ENCODE measurements around the gene SORBS1. TPM values are rescaled to one million over a fixed set of nuclear protein-coding genes. Genes with fewer than 3 reads are reported as not detected.

SORBS1 gene
- total RNA-seq, 2 donors from 2014 or later: 56.8 to 79.1 TPM

- DNase-seq (no peak), ATAC-seq (no peak)
- Histone ChIP-seq H3K36me3 (replicated peaks in 1 of 2; ENCODE audit: insufficient read depth in 1 of 2, low read depth in 2 of 2) (no peaks in the 10 kb centered on the region), H3K27me3 (no peaks in the 10 kb centered on the region), H3K4me3 (no peak overlapping the region), H3K4me1 (peaks cover 56% of the 10 kb centered on the region), H3K27ac (peak overlapping the region in 1 of 4 donors; percentile 22), H3K9me3 (no peaks in the 10 kb centered on the region)
- 68 to 77% methylated on average over 3 of the region's 3 CpGs for WGBS, 2 donors
- no peak for TF ChIP-seq CTCF (IDR thresholded peaks at IDR 0.05)
- TF ChIP-seq POLR2A (IDR thresholded peaks at IDR 0.05): no peak
- intact Hi-C loops (cut with DNase I): no loop called here
These were observed 55.5 kb downstream of the SORBS1 start for GRCh38 chr10:95505641-95506040.

DNA sequence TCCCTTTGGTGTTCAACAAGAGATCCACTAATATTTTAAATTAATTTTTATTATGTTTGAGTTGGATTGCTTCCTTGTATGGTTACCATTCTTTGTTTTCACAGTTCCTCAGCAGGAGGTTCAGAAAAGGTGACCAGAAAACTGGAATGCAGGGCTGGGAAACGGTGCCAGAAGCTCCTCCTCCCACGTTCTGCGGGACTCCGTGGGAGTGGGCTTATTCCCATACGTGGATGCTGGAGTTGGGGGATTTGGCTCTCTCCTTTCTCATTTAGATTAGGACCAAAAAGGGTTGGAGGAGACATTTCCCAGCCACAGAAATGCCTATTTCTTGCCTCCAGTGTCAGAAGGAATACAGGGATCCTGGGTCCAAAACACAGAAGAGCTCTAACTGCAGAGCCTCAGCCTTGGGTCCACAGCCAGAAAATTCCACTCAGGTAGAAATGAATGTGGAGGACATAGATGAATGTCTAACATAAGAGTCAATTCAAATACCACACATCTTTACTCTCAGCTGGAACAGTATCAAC, 56.0 kb downstream of the SORBS1 start:
- H3K36me3 ChIP-seq (replicated peaks in 1 of 2; ENCODE audit: insufficient read depth in 1 of 2, low read depth in 2 of 2): no peaks in the 10 kb centered on the region
- no peak overlapping the region for H3K4me3 ChIP-seq
- H3K27me3 ChIP-seq: no peaks in the 10 kb centered on the region
- no peak for ATAC-seq
- H3K27ac ChIP-seq: peak overlapping the region in 2 of 4 donors; percentile 6 to 14
- TF ChIP-seq POLR2A (IDR thresholded peaks at IDR 0.05): no peak
- TF ChIP-seq CTCF (IDR thresholded peaks at IDR 0.05): no peak
- peaks cover 58% of the 10 kb centered on the region for H3K4me1 ChIP-seq
- intact Hi-C loops (cut with DNase I): no loop called here
- no peak for DNase-seq
- 32 to 43% methylated on average over 5 of the region's 5 CpGs for WGBS, 2 donors
- no peaks in the 10 kb centered on the region for H3K9me3 ChIP-seq

- no peak for TF ChIP-seq CTCF (IDR thresholded peaks at IDR 0.05)
- no peaks in the 10 kb centered on the region for H3K9me3 ChIP-seq
- no peak for DNase-seq
- H3K4me1 ChIP-seq: peaks cover 63% of the 10 kb centered on the region
- no peak overlapping the region for H3K4me3 ChIP-seq
- 81 to 84% methylated on average over 4 of the region's 4 CpGs for WGBS, 2 donors
- no peaks in the 10 kb centered on the region for H3K36me3 ChIP-seq (replicated peaks in 1 of 2; ENCODE audit: insufficient read depth in 1 of 2, low read depth in 2 of 2)
- no peak for ATAC-seq
- H3K27ac ChIP-seq: no peak overlapping the region
- intact Hi-C loops (cut with DNase I): no loop called here
- H3K27me3 ChIP-seq: no peaks in the 10 kb centered on the region
These were observed 56.9 kb downstream of the SORBS1 start for GRCh38 chr10:95504246-95504691.

- intact Hi-C loops (cut with DNase I): no loop called here
- Histone ChIP-seq H3K4me3 (no peak overlapping the region), H3K27ac (no peak overlapping the region), H3K36me3 (replicated peaks in 1 of 2; ENCODE audit: insufficient read depth in 1 of 2, low read depth in 2 of 2) (no peaks in the 10 kb centered on the region), H3K4me1 (peaks cover 57% of the 10 kb centered on the region), H3K27me3 (no peaks in the 10 kb centered on the region), H3K9me3 (no peaks in the 10 kb centered on the region)
- no peak for TF ChIP-seq CTCF (IDR thresholded peaks at IDR 0.05)
- no peak for TF ChIP-seq POLR2A (IDR thresholded peaks at IDR 0.05)
- DNase-seq (no peak), ATAC-seq (no peak)
- 86 to 89% methylated on average over 3 of the region's 3 CpGs for WGBS, 2 donors
These were observed 57.6 kb downstream of the SORBS1 start for GRCh38 chr10:95503526-95503925.

DNA sequence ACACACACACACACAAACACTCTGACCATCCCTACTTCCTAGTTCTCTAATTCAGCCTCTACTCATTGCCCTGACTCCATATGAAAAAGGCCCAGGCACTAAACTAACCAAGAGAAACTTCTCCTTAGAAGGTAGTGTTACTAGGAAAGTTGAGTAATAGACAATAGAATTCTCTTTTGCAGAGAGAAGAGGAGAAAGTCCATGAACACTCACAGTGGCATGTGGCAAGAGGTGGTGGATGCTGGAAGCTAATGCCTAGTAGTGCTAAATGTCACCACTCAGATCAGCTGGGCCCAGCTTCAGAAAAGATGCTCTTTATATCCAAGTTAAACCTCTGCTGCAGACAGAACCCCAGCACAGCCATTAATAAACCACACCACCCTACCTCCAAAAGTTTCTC, 58.2 kb downstream of the SORBS1 start:
- peaks cover 55% of the 10 kb centered on the region for H3K4me1 ChIP-seq
- TF ChIP-seq POLR2A (IDR thresholded peaks at IDR 0.05) (no peak), CTCF (IDR thresholded peaks at IDR 0.05) (no peak)
- DNase-seq: no peak
- H3K4me3 ChIP-seq: no peak overlapping the region
- H3K9me3 ChIP-seq: no peaks in the 10 kb centered on the region
- intact Hi-C loops (cut with DNase I): no loop called here
- H3K27ac ChIP-seq: no peak overlapping the region
- ATAC-seq: no peak
- H3K27me3 ChIP-seq: no peaks in the 10 kb centered on the region
- no peaks in the 10 kb centered on the region for H3K36me3 ChIP-seq (replicated peaks in 1 of 2; ENCODE audit: insufficient read depth in 1 of 2, low read depth in 2 of 2)

Measured in body of pancreas (tissue), 4 donors.